ENCODE results near the gene CNBP.

GRCh38 chr3:129182390-129183185, 1.1 kb downstream of the CNBP start:
- no peak for TF ChIP-seq CTCF (IDR thresholded peaks at IDR 0.05; ENCODE audit: poor library complexity, severe bottlenecking)
- TF ChIP-seq SMC3 (conservative IDR thresholded peaks at IDR 0.05; ENCODE audit: poor library complexity), result no peak
- no peak for TF ChIP-seq EP300 (conservative IDR thresholded peaks at IDR 0.05; ENCODE audit: poor library complexity, severe bottlenecking)
- TF ChIP-seq REST (IDR thresholded peaks at IDR 0.05; ENCODE audit: borderline replicate concordance), result no peak
- TF ChIP-seq POLR2AphosphoS5 (IDR thresholded peaks at IDR 0.05), result no peak
- no peak for TF ChIP-seq RAD21 (conservative IDR thresholded peaks at IDR 0.05)
- no peak for TF ChIP-seq MXI1 (conservative IDR thresholded peaks at IDR 0.05; ENCODE audit: poor library complexity, severe bottlenecking)
